Measurements from ENCODE around the gene COA3. TPM values are rescaled to one million over a fixed set of nuclear protein-coding genes. Genes with fewer than 3 reads are reported as not detected.

The COA3 gene
- total RNA-seq, 6 experiments from 2014 or later: 50.4 to 118 (median 68.3) TPM

- ATAC-seq (no peak), DNase-seq (no peak)
- WGBS (ENCODE audit: insufficient coverage, low coverage, low lambda C conversion rate, missing lambda C conversion rate): 52% methylated on average over 4 of the region's 7 CpGs
- intact Hi-C loops (cut with DNase I): loop anchor here in 1 of 2 donors (5.0 kb wide), 2 partner anchors 71 to 86 kb away; no protein-coding TSS in a partner anchor
- no peak overlapping the region for H3K27ac ChIP-seq
- H3K4me3 ChIP-seq: no peak overlapping the region
- peaks cover 0 to 39% (median 4%) of the 10 kb centered on the region in 4 donors for H3K36me3 ChIP-seq
- TF ChIP-seq POLR2A (IDR thresholded peaks at IDR 0.05) (no peak), CTCF (IDR thresholded peaks at IDR 0.05) (no peak)
- peaks cover 0 to 17% (median 5%) of the 10 kb centered on the region in 4 donors for H3K4me1 ChIP-seq
- no peaks in the 10 kb centered on the region for H3K9me3 ChIP-seq
- no peaks in the 10 kb centered on the region for H3K27me3 ChIP-seq
Observed at GRCh38 chr17:42845918-42846593, 47.6 kb upstream of the COA3 start.

- Histone ChIP-seq H3K27ac (no peak overlapping the region), H3K9me3 (no peaks in the 10 kb centered on the region), H3K36me3 (peaks cover 0 to 44% (median 7%) of the 10 kb centered on the region in 4 donors), H3K27me3 (no peaks in the 10 kb centered on the region), H3K4me3 (no peak overlapping the region), H3K4me1 (peaks cover 0 to 15% (median 5%) of the 10 kb centered on the region in 4 donors)
- no CpG with 5 or more reads among the region's 12 CpGs for WGBS (ENCODE audit: insufficient coverage, low coverage, low lambda C conversion rate, missing lambda C conversion rate)
- intact Hi-C loops (cut with DNase I): loop anchor here in 1 of 2 donors (5.0 kb wide), 2 partner anchors 72 to 87 kb away; no protein-coding TSS in a partner anchor
- ATAC-seq (no peak), DNase-seq (no peak)
- TF ChIP-seq CTCF (IDR thresholded peaks at IDR 0.05) (no peak), POLR2A (IDR thresholded peaks at IDR 0.05) (no peak)
Observed at GRCh38 chr17:42845556-42845917, 47.0 kb upstream of the COA3 start.

DNA sequence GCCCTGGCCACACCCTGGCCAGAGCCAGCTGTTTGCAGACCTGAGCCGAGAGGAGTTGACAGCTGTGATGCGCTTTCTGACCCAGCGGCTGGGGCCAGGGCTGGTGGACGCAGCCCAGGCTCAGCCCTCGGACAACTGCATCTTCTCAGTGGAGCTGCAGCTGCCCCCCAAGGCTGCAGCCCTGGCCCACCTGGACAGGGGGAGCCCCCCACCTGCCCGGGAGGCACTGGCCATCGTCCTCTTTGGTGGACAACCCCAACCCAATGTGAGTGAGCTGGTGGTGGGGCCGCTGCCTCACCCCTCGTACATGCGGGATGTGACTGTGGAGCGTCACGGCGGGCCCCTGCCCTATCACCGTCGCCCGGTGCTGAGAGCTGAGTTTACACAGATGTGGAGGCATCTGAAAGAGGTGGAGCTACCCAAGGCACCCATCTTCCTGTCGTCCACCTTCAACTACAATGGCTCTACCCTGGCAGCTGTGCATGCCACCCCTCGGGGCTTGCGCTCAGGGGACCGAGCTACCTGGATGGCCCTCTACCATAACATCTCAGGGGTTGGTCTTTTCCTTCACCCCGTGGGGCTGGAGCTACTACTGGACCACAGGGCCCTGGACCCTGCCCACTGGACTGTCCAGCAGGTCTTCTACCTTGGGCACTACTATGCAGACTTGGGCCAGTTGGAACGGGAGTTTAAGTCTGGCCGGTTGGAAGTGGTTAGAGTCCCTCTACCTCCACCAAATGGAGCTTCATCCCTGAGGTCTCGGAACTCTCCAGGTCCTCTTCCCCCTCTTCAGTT, 46.5 kb upstream of the COA3 start:
- Histone ChIP-seq H3K27me3 (no peaks in the 10 kb centered on the region), H3K9me3 (no peaks in the 10 kb centered on the region), H3K4me3 (no peak overlapping the region), H3K36me3 (peaks cover 0 to 50% (median 9%) of the 10 kb centered on the region in 4 donors), H3K4me1 (peaks cover 0 to 9% (median 4%) of the 10 kb centered on the region in 4 donors), H3K27ac (no peak overlapping the region)
- intact Hi-C loops (cut with DNase I): loop anchor here (5.0 kb wide), 2 partner anchors 72 to 87 kb away; no protein-coding TSS in a partner anchor
- ATAC-seq (no peak), DNase-seq (no peak)
- no peak for TF ChIP-seq CTCF (IDR thresholded peaks at IDR 0.05)
- TF ChIP-seq POLR2A (IDR thresholded peaks at IDR 0.05): no peak
- 85% methylated on average over 3 of the region's 24 CpGs for WGBS (ENCODE audit: insufficient coverage, low coverage, low lambda C conversion rate, missing lambda C conversion rate)

- Histone ChIP-seq H3K4me1 (peaks cover 0 to 2% (median under 1%) of the 10 kb centered on the region in 4 donors), H3K9me3 (no peaks in the 10 kb centered on the region), H3K27ac (no peak within 1 kb of the TSS), H3K27me3 (no peaks in the 10 kb centered on the region), H3K36me3 (peaks cover 3 to 57% (median 14%) of the 10 kb centered on the region in 4 donors), H3K4me3 (no peak within 1 kb of the TSS)
- intact Hi-C loops (cut with DNase I): loop anchor here in 1 of 2 donors (5.0 kb wide), 1 partner anchor 88 kb away; no protein-coding TSS in a partner anchor
- no peak for DNase-seq
- TF ChIP-seq CTCF (IDR thresholded peaks at IDR 0.05) (no peak), POLR2A (IDR thresholded peaks at IDR 0.05) (no peak)
- no peak for ATAC-seq
- WGBS (ENCODE audit: insufficient coverage, low coverage, low lambda C conversion rate, missing lambda C conversion rate): 23% methylated on average over 2 of the region's 4 CpGs
Observed at GRCh38 chr17:42844271-42844670, 45.8 kb upstream of the COA3 start, which contains the start of gene AOC2. Gene AOC2, plus strand, starts transcription at chr17:42844580. Its CDS starts 47 bp downstream, at chr17:42844627.
